Measurements from ENCODE around the gene BTBD16.

BTBD16 gene

DNA sequence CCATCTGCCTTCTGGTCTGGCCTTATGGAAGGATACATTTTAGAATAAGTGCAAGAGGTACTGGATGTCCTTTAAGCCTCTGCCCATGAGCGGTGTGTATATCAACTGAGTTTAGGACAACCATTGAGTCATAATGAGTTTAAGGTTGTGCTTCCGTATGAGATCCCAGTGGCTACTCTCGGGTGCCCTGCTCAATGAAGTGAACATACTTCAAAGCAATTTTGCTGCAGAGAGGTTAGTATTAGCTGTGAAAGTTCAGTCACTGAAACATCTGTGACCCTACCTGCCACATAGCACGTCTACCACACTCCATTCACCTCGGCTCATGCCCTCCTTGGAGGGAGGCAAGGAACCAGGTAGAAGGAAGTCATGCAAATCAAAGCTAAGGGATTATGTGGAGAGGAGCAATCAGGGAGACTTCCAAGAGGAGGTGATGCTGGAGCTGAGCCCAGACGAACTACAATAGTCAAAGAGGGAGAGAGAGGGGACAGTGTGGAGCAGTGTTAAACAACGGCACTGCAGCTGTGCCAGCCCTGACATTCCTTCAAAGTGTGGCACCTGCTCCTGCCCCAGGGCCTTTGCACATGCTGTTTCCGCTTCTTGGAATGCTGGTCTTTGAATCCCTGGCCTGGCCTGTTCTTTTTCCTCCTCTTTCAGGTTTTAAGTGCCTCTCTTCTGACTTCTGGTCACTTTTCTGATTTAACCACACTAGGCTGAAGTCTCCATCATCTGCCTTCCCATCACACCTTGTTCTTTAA, 25.4 kb downstream of the BTBD16 start:
- no peak for DNase-seq

DNA sequence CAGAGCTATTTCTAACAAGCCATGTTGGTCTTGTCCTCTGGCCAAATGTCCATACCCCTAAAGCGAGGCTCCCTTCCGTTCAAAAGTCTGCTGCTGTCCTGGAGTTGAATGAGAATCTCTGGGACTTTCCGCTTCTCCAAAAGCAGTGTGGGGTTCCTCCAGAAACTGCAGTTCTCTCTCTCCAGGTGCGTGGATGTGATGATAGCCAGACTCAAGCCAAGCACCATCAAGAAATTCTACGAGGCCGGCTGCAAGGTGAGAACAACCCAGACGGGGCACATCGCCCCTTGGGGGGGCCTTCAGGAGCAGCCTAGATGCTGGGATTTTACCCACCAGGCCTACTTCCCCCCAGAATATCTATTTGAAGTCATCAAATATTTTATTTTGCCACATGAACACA, 26.5 kb downstream of the BTBD16 start:
- no peak for DNase-seq

DNA sequence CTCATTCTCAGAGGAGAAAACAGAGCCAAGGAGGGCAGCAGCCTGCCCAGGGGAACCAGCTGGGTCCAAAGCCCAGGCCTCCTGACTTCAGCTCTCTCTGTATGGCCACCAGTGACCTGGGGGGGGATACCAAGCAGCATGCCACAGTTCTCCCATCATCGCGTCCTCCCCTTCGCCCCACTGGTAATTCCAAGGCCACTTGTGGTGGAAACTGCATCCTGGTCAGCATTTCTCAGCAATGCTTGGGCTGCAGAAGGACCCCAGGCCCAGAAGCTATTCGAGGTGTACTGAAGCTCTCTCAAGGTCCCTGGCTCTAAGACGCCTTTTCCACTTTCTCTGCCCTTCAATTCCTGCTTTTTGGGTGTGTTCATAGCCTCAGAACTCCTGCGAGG, 27.1 kb downstream of the BTBD16 start:
- no peak for DNase-seq

DNA sequence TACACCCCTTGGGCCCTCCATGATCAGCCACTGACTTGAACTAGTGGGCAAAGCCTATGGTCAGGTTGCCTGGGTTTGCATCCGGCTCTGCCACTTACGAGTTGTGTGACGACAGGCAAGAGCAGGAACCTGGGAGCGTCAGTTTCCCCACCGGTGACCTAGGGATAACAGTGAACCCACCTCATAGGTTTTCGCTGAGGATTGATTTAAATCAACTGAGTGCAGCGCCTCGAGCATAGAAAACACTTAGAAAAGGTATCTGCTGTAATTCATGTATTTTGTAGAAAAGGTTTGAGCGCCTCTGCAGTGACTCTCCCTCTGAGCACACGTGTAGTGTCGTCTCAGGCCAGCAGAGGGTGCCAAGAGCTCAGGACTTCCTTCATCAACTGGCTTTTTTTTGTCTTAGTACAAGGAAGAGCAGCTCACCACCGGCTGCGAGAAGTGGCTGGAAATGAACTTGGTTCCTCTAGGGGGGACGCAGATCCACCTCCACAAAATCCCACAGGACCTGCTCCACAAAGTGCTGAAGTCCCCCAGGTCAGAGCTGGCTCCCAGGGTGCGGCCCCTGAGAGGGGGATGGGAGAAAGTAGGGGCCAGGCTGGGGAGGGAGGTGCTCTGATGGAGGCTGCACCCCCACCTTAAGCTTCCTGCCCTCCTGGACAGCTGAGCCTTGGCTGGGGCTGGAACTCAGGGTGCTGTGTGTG, 27.7 kb downstream of the BTBD16 start:
- no peak for DNase-seq

DNA sequence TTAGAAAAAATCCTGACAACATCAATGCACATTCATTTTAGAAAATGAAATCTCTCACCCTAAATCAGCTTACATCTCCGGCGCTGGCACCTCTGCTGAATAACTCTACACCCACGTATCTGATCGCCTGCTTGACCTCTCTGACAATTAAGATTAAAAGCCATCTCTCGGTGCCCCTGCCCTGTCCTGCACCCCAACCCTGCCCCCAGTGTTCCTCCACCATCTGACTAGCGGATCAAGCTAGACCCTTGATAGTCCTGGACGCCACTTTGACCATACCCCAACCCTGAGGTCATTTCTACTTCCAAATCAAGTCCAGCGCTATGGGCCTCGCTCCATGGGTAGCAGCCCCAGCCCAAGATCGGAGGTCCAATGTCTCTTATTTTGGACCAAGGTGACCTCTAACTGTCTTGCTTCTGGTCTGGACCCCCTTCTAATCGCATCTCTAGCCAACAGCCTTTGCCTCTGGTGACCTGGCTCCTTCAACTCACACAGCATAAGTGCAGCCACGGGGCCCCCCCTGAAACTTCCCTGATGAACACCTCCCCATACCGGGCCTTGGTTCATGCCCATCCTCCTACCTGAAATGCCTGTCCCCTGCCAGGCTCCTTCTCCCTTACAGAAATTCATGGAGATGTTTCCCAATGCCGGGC, 28.5 kb downstream of the BTBD16 start:
- DNase-seq: no peak

DNA sequence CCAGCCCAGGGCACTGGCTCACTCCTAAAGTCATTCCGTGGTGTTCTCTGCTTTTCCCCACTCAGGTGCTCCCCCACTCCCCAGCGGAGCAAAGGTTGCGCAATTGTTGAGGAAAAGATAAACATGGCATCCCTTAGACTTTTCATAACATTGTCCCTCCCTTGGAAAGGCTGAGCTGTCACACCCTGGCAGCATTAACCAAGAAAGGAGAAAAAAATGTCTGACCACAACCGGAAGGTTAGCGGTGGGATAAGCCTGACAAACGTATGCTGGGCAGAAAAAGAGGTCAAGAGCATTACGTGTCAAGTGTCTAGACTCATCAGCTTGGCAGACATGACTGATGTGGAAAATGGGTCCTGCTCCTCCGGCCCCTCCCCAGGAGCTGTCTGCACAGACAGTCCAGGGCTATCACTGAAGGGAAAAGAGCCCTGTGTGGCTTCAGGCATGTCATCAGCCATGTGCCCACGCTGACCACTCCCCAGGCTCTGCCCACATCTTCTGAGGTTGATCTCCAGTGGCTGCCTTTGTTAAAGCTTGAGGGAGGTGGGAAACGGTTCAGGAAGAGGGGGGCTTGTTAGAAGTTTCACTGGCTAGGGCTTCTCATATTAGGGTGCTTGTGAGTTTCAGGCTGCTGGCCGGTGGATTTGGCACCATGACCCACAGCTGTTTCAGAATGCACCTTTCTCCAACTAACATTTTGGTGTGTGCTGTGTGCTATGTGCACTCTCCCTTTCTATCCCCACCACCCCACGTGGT, 30.1 kb downstream of the BTBD16 start:
- DNase-seq: no peak

DNA sequence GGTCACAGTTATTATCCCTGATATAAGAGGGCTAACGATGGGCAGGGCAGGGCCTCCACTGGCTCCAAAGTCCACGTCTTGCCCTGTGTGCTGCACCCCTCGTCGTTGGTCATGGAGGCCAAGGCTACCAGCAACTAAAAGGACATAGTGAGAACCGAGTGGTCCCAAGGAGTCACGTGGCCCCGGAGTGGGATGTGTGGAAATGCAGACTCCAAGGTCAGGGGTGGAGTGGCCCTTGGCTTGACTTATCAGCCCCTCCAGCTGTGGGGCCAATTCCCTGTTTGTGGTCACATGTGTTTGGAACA, 30.7 kb downstream of the BTBD16 start:
- DNase-seq: no peak

DNA sequence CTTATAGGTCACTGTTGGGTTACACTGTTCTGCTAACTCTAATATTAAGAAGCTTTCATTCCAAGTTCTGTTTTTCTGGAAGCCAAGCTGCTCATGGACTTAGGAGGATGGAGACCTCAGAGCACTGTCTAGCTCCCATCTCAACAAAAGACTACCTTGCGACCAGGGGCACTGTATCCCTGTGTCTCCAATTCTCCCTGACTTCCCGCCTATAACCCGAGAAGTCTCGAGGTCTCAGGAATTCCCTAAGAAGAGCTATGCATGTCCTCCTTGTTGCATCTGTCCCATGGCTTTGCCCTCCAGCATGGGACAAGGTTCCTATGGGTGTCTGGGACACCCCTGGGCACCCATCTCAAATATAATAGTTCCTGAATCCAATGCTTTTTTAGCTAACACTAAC, 31.2 kb downstream of the BTBD16 start:
- DNase-seq: no peak

DNA sequence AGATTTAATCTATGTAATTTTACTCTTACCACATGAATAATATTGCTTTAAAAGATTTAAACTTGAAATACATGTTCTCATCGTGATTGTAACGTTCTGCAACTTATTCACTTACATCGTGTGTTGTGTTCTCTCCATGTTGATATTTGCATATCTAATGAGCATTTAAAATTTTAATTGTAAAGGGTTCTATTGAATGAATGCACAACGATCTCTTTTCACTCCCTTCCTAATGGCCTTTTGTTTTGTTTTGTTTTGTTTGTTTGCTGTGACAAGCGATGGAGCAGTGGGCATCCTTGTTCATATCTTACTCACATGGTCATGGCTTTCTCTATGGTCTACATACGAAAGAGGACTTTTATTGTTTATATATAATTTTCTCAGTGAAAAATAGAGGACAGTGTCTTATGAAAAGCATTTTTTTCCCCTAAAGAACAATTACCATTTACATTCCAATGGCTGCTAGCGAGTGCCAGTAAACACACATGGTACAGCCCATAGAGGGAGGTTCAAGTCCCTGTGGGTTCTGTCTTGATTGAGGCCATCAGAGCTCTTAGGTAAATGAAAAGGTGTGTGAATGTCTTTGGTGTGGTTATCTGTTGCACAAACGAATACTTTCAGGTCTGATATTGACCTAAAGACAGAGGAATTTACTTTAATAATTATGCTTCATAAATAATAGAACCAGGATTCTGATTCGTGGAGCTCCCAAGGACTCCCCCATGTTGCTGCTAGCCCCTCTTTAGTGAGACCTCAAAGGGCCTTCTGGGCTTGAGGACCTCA, 32.4 kb downstream of the BTBD16 start:
- no peak for DNase-seq

DNA sequence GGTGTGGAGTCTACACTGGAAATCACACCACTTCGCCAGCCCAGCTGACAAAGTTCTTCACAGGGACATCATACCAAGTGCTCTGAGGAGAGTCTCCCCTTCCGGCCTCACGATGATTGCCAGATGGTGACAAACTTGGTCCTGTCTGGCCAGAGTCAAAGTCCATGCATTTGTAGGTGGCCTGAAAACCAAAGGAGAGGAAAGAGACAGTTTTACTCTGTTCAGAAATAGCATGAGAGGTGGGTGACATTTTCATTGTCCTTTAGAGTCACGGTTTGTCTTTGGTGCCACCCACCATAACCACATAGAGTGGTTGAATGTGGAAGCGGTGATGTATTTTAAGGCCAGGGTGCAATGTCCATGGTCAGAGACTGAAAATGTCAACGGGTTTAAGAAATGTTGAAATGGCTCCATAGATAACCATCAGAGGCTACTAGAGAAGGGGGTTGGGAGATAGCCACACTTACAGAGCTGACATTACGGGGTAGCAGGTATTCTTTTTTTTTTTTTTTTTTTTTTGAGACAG, 33.0 kb downstream of the BTBD16 start:
- DNase-seq: no peak

DNA sequence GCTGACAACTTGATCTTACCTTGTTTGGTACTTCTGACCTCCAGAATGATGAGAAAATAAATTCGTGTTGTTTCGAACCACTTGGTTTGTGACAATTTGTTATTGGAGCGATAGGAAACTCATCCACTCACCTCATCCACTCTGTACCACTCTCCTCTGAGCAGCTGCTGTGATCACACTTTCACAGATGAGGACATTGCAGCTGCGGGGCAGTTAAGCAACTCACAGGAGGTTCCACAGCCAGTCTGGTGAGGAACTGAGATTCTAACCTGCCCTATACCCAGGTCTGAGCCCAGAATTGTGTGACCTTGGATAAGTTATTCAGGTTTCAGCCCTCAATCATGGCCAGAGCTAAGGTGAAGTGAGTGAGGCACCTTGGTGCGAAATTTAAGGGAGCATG, 35.2 kb downstream of the BTBD16 start:
- no peak for DNase-seq

DNA sequence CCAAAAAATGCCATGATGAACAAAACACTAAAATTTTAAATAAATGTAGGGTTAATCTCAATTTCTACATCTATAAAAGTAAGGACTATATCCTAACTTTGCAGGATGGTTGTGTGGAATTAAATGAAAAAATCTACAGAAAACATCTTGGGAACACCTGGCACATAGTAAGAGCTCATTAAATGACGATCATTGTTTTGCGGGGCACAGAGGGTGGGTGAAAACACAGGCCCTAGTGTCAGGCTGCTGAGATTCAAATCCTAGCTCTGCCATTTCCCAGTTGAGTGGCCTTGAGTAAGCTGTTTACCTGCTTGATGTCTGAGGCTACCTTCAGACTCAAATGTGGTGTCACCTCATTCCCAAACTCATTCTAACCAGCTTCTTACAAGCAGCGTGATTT, 35.6 kb downstream of the BTBD16 start:
- DNase-seq: no peak

DNA sequence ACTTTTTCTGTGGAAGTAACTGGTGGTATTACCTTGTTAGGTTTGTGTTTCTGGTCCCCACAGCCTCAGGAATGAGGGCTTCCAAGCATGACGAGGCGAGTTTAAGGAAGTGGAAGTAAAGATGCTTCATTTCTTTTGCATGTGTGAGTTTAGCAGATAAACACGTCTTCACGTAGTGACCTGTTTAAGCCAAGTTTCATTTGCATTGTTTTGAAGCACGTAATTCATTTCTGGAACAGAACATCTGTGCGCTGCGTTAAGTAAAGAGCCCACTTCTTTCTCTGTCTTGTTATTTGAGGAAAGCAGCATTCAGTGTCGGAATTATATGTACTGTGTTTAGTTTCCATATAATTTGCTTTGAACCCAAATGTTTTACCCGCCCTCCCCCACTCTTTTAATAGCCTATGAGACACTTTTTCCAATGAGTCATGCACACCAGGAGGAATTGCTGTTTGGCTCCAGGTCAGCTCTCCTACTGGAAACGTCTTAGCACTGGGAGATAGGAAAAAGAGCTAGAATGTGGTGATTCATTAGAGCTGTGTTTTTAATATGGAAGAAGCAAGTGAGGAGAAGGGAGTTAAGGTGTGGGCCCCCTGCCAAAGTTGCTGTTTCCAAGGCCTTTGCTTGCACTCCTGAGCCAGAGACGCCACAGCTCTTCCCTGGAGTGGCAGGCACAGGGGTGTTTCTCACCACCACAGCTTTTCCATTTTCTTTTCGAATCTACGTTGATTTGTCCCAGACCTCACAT, 36.7 kb downstream of the BTBD16 start:
- no peak for DNase-seq

DNA sequence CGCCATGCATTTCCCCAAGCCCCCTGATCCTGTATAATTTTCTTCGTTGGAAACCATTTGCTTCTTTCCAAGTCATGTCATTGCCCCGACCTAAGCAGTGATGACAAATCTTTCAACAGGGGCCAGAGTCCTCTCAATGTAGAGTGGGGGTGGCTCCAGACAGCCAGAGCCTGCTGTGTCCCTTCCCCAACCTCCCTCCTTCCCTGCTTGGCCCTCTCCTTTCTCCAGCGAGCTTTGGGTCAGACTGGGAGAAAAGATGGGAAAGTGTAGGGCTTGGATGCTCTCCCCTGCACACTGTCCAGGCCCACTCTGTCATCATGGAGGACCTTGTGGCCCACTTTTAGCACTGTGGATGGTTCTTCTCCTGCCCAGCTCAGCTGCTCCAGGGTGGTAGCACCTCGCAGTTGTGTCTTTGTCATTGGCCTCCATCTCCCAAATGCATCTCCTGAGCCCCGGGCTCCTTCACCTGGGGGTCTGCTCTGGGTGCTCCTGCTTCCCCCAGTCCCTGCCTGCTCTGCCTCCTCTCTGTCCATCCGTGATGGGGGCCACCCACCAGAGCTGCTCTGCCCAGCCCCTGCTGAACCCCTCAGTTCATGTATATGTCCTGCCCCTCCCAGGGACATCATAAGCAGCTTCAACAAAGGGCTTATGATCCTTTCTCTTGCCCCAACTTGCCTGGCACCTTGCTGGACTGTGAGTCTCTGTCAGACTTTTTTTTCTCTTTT, 37.5 kb downstream of the BTBD16 start:
- no peak for DNase-seq

DNA sequence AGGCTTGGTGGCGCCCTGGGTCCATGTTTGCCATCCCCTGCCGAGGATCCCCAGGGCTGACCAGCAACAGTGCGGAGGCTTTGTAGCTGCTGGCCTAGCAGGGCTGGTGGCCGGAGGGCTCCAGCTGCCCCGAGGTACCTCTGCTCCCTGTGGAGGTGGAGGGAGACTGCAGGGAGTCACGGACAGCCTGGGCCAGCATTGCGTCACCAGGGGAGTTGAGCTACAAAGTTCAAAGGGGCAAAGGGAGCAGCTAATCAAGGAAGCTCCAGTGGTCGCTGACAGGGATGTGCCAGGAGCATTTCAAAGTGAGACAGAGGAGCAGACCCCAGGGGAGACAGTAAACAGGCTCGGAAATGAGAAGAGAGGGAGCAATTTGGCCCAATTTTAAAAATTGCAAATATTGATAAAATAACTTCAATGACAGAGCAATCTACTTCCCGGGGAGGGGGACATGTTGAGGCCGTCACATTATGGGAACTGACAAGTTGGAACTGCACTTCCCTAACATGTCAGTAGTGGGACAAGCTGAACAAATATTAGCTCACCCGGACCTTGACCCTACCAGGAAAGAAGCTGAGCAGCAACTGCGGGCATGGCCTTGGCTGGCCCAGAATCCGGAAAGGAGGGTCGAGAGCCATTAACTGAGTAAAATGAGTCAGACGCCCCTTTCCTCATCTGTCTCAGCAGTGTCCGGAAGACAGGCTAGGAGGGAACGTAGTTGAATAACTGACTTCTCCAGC, 39.4 kb downstream of the BTBD16 start:
- no peak for DNase-seq

DNA sequence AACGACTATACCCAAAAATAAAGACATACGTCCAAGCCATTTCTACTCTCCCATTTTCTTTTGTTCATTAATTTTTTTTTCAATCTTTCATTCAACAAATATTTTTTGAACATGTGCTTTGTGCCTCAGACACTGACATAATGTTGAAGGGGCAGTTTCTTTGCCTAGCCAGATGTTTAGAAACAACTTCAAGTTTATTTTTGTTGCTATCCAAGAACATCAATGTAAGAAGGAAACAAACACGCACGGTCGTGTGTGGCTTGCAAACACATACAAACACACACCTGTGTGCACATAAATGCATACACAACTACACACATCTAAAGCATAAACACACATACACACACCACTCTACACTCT, 39.9 kb downstream of the BTBD16 start:
- DNase-seq: no peak

DNA sequence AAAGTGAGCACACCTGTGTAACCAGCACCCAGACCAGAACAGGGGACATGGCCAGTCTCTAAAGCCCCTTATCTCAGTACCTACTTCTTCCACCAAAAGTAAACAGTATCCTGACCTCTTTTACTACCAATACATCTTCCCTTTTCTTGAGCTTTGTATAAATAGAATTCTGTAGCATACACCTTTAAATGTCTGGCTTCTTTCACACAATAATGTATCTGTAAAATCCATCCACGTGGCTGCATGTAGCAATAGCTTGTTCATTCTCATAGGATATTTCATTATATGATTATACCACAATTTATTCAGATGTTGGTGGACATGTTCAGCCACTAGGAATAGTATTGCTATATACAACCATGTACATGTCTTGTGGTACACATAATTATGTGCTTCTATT, 40.6 kb downstream of the BTBD16 start:
- DNase-seq: no peak

DNA sequence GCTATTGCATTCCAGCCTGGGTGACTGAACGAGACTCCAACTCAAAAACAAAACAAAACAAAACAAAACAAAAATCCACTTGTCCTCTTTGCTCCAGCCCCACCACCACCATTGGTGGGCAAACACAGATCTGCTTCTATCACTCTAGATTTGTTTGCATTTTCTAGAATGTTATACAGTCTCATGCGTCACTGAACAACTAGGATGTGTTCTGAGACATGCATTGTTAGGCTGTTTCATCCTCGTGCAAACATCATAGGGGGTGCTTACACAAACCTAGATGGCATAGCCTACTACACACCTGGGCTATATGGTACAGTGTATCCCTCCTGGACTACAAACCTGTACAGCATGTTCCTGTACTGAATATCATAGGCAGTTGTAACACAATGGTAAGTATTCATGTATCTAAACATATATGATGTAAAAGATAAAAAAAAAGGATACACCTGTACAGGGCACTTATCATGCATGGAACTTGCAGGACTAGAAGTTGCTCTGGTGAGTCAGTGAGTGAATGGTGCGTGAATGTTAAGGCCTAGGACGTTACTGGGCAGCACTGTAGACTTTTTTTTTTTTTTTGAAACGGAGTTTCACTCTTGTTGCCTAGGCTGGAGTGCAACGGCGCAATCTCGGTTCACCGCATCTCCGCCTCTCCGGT, 45.3 kb downstream of the BTBD16 start:
- no peak for DNase-seq

DNA sequence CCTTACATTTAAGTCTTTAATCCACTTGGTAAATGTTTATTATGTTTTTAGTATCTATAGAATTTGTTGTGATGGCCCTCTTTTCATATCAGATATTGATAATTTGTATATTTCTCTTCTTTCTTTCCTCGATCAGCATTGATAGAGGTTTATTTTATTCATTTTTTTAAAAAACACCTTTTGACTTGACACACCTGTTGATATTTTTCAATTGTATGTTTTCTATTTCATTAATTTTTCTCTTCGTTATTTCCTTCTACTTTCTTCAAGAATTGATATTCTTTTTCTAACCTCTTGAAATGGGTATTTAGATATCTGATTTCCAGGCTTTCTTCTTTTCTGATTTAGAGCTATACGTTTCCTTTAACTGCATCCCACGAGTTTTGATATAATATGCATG, 50.9 kb downstream of the BTBD16 start:
- no peak for DNase-seq

DNA sequence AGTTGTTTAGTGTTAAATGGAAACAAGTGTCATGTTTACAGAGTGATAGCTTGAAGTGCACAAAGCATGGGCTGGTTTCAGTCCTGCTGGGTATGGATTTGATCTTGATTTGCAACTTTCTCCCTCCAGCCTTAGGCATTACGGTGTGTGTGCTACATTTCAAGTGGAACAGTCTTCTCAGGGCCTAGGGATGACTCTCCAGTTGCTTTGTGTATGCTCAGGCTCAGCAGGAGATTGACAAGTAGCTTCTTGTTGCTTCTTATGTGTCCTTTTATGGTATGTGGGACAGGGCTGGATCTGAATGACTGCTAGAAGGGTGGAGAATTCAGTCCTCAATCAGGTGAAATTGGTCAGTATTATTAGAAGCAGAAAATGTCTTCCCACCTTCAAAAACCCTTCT, 52.1 kb downstream of the BTBD16 start:
- no peak for DNase-seq

Measured in activated gamma-delta T cell (primary cell).